Large intestine (tissue), 12 donors: Measurements from ENCODE around the gene GPR160. TPM values are rescaled to one million over a fixed set of nuclear protein-coding genes. Genes with fewer than 3 reads are reported as not detected.

Experiments used
- DNase-seq, 2 donors: peaks; one replicate each; pipeline versions ENCODE4 v3.0.0 to v3.0.0-alpha.2; 2013
- H3K27ac ChIP-seq: one replicate; pipeline ENCODE4 v1.5.1; 2013; ENCODE audit warnings: low read length
- H3K27me3 ChIP-seq: 2 replicates; pipeline ENCODE4 v1.6.1; 2013; ENCODE audit warnings: low read length; ENCODE audit not compliant: control insufficient read depth, insufficient read depth
- H3K36me3 ChIP-seq: 2 replicates; pipeline ENCODE4 v1.6.1; 2013; ENCODE audit warnings: low read length; ENCODE audit not compliant: control insufficient read depth, insufficient read depth
- H3K4me1 ChIP-seq: one replicate; pipeline ENCODE4 v1.6.1; 2013; ENCODE audit warnings: low read length; ENCODE audit not compliant: control insufficient read depth, insufficient read depth
- H3K4me3 ChIP-seq: one replicate; pipeline ENCODE4 v1.5.1; 2013; ENCODE audit warnings: low read length
- H3K9me3 ChIP-seq: one replicate; pipeline ENCODE4 v1.6.1; 2013; ENCODE audit warnings: mild to moderate bottlenecking, low read depth, low read length, moderate library complexity; ENCODE audit not compliant: control insufficient read depth
- WGBS: methylation state at CpG from one replicate; pipeline ENCODE4 v1.1.5; 2013; ENCODE audit warnings: low lambda C conversion rate; ENCODE audit not compliant: insufficient coverage; 5-methylcytosine and 5-hydroxymethylcytosine counted together
- long read RNA-seq, 11 donors: transcript quantifications; one replicate each; lab custom pipeline, GENCODE V29; 2026
- polyA plus RNA-seq: library from polyadenylated mRNA; unstranded; fragments of 120-200 nt; gene quantifications from one replicate; pipeline ENCODE4 v1.2.1, GENCODE V29; 2013

The GPR160 gene, protein sequence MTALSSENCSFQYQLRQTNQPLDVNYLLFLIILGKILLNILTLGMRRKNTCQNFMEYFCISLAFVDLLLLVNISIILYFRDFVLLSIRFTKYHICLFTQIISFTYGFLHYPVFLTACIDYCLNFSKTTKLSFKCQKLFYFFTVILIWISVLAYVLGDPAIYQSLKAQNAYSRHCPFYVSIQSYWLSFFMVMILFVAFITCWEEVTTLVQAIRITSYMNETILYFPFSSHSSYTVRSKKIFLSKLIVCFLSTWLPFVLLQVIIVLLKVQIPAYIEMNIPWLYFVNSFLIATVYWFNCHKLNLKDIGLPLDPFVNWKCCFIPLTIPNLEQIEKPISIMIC
- polyA plus RNA-seq = 169 TPM
- long read RNA-seq, donor 1, transcript GPR160-201 (4 exons, 2,039 nt) = major isoform, 29 of 63 reads
- long read RNA-seq, donor 1, partial matches to known transcripts = 22 of 63 reads
- long read RNA-seq, donor 1, other reads (novel, unspliced or antisense) = 10 of 63 reads
- long read RNA-seq, donor 2, transcript GPR160-201 (4 exons, 2,039 nt) = major isoform, 62 of 97 reads
- long read RNA-seq, donor 2, partial matches to known transcripts = 14 of 97 reads
- long read RNA-seq, donor 2, other reads (novel, unspliced or antisense) = 18 of 97 reads
- long read RNA-seq, donor 3 = 0 reads
- long read RNA-seq, donor 4, transcript GPR160-201 (4 exons, 2,039 nt) = major isoform, 10 of 17 reads
- long read RNA-seq, donor 4, partial matches to known transcripts = 0 of 17 reads
- long read RNA-seq, donor 4, other reads (novel, unspliced or antisense) = 7 of 17 reads
- long read RNA-seq, donor 5, transcript GPR160-201 (4 exons, 2,039 nt) = major isoform, 23 of 44 reads
- long read RNA-seq, donor 5, partial matches to known transcripts = 20 of 44 reads
- long read RNA-seq, donor 5, other reads (novel, unspliced or antisense) = 0 of 44 reads
- long read RNA-seq, donor 6, transcript GPR160-201 (4 exons, 2,039 nt) = major isoform, 37 of 96 reads
- long read RNA-seq, donor 6, partial matches to known transcripts = 44 of 96 reads
- long read RNA-seq, donor 6, other reads (novel, unspliced or antisense) = 12 of 96 reads
- long read RNA-seq, donor 7, transcript GPR160-201 (4 exons, 2,039 nt) = major isoform, 18 of 42 reads
- long read RNA-seq, donor 7, partial matches to known transcripts = 9 of 42 reads
- long read RNA-seq, donor 7, other reads (novel, unspliced or antisense) = 14 of 42 reads
- long read RNA-seq, donor 8, transcript GPR160-201 (4 exons, 2,039 nt) = major isoform, 70 of 123 reads
- long read RNA-seq, donor 8, partial matches to known transcripts = 32 of 123 reads
- long read RNA-seq, donor 8, other reads (novel, unspliced or antisense) = 20 of 123 reads
- long read RNA-seq, donor 9, transcript GPR160-201 (4 exons, 2,039 nt) = major isoform, 64 of 155 reads
- long read RNA-seq, donor 9, partial matches to known transcripts = 63 of 155 reads
- long read RNA-seq, donor 9, other reads (novel, unspliced or antisense) = 23 of 155 reads
- long read RNA-seq, donor 10, transcript GPR160-201 (4 exons, 2,039 nt) = major isoform, 43 of 72 reads
- long read RNA-seq, donor 10, partial matches to known transcripts = 28 of 72 reads
- long read RNA-seq, donor 10, other reads (novel, unspliced or antisense) = 0 of 72 reads
- long read RNA-seq, donor 11, transcript GPR160-201 (4 exons, 2,039 nt) = major isoform, 50 of 80 reads
- long read RNA-seq, donor 11, partial matches to known transcripts = 15 of 80 reads
- long read RNA-seq, donor 11, other reads (novel, unspliced or antisense) = 14 of 80 reads

DNA sequence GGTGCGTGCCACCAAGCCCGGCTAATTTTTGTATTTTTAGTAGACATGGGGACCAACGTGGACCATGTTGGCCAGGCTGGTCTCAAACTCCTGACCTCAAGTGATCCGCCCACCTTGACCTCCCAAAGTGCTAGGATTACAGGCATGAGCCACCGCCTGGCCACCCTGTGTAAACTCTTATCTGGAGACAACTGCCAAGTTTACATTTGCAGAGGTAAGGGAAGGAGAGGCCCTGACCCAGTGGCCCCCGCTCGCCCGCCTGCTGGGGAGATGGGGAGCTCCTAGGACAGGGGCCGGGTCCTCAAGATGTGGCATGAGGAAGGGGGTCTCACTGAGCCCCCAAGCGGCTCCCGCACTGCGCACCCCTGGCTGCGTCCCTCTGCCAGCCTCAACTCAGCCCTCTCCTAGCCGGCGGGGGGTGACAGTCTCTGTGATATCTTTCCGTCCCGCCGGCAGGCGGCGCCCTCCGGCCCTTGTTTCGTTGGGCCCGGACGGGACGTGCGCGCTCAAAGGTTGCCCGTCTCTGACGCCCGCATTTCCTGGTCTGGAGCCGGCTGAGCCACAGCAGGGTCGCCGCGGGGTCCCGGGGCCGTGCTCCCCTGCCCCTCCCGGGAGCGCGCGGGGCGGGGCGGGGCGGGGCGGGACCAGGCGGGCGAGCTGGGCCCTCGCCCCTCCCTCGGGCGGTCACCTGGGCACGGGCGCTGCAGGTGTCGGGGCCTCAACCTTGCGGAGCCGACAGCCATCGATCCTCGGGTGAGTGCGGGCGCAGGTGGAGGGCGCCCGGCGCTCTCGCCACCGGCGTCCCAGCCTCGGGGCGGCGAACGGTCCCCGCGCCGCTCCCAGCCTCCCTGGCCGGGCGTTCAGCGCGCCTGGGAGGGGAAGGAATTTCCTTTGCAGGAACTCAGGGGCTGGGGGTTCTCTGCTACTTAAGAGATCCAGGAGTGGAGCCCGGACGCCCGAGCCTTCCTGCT is at the start of gene GPR160:
Gene GPR160, plus strand, starts transcription at position 533 of the 971 bp plus-strand sequence. CDS start 45,978 bp downstream, outside the sequence.
- no CpG with 5 or more reads among the region's 78 CpGs for WGBS

DNA sequence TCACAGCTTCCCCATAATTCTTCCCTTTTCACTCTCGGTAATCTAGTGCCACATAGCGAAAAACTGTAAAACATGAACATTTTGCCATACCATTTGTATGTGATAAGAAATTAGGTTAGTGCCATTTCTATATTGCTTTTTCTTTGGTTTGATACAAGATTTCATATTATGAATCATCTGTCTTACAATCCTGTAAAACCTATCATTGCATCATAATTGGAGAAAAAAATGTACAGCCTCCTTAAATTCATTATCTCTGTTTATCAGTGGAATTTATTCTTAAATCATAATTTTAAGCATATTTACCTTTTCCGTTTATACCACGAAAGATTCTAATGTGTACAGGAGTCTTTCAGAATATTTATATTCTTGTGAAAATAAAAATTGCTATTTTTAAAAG is 47.4 kb upstream of the GPR160 start:
- Histone ChIP-seq H3K4me3 (no peak overlapping the region), H3K36me3 (peaks cover 45% of the 10 kb centered on the region), H3K4me1 (no peaks in the 10 kb centered on the region), H3K9me3 (no peaks in the 10 kb centered on the region), H3K27ac (no peak overlapping the region), H3K27me3 (no peaks in the 10 kb centered on the region)
- 100% methylated on average over 4 of the region's 4 CpGs for WGBS
- no peak for DNase-seq

More for the DNA sequence above, at the start of gene GPR160:
- Histone ChIP-seq H3K36me3 (peaks cover 6% of the 10 kb centered on the region), H3K4me3 (peak within 1 kb of the TSS; percentile 97), H3K4me1 (peaks cover 19% of the 10 kb centered on the region), H3K27ac (peak within 1 kb of the TSS; percentile 100), H3K9me3 (no peaks in the 10 kb centered on the region), H3K27me3 (peaks cover 8% of the 10 kb centered on the region)
- DNase-seq = peak; percentile 94 to 96

DNA sequence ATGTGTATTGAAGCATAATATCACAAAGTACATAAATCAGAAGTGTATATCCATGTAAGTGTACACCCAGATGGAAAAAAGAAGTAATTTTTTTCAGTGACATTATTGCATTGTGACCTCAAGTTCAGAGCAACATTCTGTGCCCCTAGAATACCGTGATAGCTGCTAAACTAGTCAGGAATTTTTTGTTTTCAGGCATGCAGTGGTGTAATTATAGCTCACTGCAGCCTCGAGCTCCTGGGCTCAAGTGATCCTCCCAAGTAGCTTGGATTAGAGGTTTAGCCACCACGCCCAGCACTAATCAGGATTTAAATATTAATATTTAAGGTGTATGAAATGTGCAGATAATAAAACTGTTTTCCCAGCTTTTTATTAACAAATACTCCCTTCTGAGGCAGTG is 45.6 kb upstream of the GPR160 start:
- H3K4me1 ChIP-seq = no peaks in the 10 kb centered on the region
- no peaks in the 10 kb centered on the region for H3K9me3 ChIP-seq
- H3K27me3 ChIP-seq = no peaks in the 10 kb centered on the region
- peaks cover 37% of the 10 kb centered on the region for H3K36me3 ChIP-seq
- DNase-seq = no peak
- 100% methylated on average over 1 of the region's 3 CpGs for WGBS
- H3K27ac ChIP-seq = no peak overlapping the region
- no peak overlapping the region for H3K4me3 ChIP-seq

DNA sequence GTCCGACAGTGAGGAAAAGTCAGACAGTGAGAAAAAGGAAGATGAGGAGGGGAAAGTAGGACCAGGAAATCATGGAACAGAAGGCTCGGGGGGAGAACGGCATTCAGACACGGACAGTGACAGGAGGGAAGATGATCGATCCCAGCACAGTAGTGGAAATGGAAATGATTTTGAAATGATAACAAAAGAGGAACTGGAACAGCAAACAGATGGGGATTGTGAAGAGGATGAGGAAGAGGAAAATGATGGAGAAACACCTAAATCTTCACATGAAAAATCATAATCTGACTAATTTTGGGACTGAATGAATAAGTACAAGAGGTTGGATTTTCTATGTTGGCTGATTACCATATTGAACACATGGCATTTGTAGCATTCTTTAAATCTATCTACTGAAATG is 45.0 kb upstream of the GPR160 start:
- WGBS = 98% methylated on average over 5 of the region's 5 CpGs
- H3K27ac ChIP-seq = no peak overlapping the region
- H3K9me3 ChIP-seq = no peaks in the 10 kb centered on the region
- peaks cover 33% of the 10 kb centered on the region for H3K36me3 ChIP-seq
- H3K4me3 ChIP-seq = no peak overlapping the region
- no peaks in the 10 kb centered on the region for H3K4me1 ChIP-seq
- DNase-seq = no peak
- H3K27me3 ChIP-seq = no peaks in the 10 kb centered on the region

GRCh38 chr3:169993761-169994160 is 44.0 kb upstream of the GPR160 start:
- peaks cover 29% of the 10 kb centered on the region for H3K36me3 ChIP-seq
- no peak for DNase-seq
- no peaks in the 10 kb centered on the region for H3K27me3 ChIP-seq
- no peaks in the 10 kb centered on the region for H3K4me1 ChIP-seq
- H3K27ac ChIP-seq = no peak overlapping the region
- H3K4me3 ChIP-seq = no peak overlapping the region
- WGBS = 100% methylated on average over 3 of the region's 3 CpGs
- H3K9me3 ChIP-seq = no peaks in the 10 kb centered on the region

DNA sequence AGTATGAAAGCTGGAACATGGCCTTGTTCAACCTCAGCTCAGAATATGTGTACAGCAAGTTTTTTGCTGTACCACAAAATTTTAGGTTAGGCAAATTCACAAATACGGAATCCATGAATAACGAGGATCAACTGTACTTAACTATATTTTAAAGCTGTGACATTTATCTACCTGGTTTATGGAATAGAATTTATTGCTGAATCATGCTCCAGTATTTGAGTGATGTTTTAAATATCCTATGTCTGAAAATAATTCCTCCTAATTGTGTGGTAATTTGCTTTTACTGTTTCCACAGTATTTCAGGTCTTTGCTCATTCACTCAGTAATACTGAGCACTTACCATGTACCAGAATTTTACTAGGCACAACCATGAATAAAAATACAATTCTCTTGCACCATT is 41.7 kb upstream of the GPR160 start:
- Histone ChIP-seq H3K27ac (no peak overlapping the region), H3K9me3 (no peaks in the 10 kb centered on the region), H3K27me3 (no peaks in the 10 kb centered on the region), H3K36me3 (peaks cover 23% of the 10 kb centered on the region), H3K4me3 (no peak overlapping the region), H3K4me1 (no peaks in the 10 kb centered on the region)
- no peak for DNase-seq
- WGBS = no CpG with 5 or more reads among the region's 2 CpGs

DNA sequence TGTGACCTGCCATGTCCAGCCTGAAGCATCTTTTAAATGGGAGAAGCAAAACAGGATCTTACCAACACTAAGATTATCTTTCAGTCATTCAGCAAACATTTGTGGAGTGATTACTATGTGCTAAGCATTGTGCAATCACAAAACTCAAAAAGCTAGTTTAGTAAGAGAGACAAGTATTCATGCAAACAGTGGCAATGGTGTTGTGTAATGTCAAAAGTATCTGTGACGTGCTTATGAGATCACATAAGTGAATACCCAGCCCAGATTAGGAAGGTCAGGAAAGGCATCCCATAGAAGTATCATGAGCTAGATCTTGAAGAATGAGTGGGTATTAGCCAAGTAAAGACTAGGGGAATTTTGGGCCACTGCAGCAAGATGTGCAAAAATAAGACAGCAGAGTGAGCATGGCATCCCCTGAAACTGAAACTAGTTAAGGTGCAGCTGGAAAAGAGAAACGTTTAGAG is 39.1 kb upstream of the GPR160 start:
- Histone ChIP-seq H3K4me1 (no peaks in the 10 kb centered on the region), H3K36me3 (peaks cover 5% of the 10 kb centered on the region), H3K4me3 (no peak overlapping the region), H3K27ac (no peak overlapping the region), H3K27me3 (no peaks in the 10 kb centered on the region), H3K9me3 (no peaks in the 10 kb centered on the region)
- WGBS = no CpG with 5 or more reads among the region's 2 CpGs
- no peak for DNase-seq

DNA sequence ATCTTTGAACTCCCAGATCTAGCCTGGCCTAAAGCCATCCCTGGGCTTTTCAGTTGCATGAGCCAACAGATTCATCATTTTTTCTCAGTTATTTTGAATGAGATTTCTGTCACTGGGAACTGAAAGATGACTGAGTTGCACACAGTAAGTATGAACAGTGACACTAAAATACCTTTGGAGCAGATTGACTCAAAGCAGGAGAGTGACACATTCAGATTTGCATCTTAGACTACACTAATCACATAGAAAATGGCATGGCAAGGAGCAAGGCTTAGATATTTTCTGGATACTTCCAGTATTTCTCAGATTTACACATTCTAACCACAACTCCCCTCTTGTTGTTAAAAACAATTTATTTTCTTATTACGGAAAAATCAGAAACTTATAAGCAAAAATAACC is 38.4 kb upstream of the GPR160 start:
- WGBS = 100% methylated on average over 1 of the region's 1 CpG
- Histone ChIP-seq H3K4me3 (no peak overlapping the region), H3K27ac (no peak overlapping the region), H3K36me3 (peaks cover 3% of the 10 kb centered on the region), H3K9me3 (no peaks in the 10 kb centered on the region), H3K27me3 (no peaks in the 10 kb centered on the region), H3K4me1 (no peaks in the 10 kb centered on the region)
- no peak for DNase-seq
